ENCODE measurements around the gene JPT1.

JPT1 gene

GRCh38 chr17:75102385-75102821 is 51.9 kb downstream of the JPT1 start:
- peak; percentile 73 for DNase-seq

- no peak for DNase-seq
Measured at GRCh38 chr17:75099881-75100595, 54.3 kb downstream of the JPT1 start.

GRCh38 chr17:75098861-75099260 is 55.5 kb downstream of the JPT1 start:
- no peak for DNase-seq

- no peak for DNase-seq
Measured at GRCh38 chr17:75097865-75098264, 56.4 kb downstream of the JPT1 start.

- DNase-seq: peak; percentile 83
Measured at GRCh38 chr17:75096082-75096625, 58.2 kb downstream of the JPT1 start.

GRCh38 chr17:75094871-75095399 is 59.4 kb downstream of the JPT1 start:
- DNase-seq: no peak

GRCh38 chr17:75093548-75094158 is 60.7 kb downstream of the JPT1 start:
- no peak for DNase-seq

- DNase-seq: no peak
Measured at GRCh38 chr17:75091855-75092327, 62.4 kb downstream of the JPT1 start.

- DNase-seq: no peak
Measured at GRCh38 chr17:75090871-75091854, 63.1 kb downstream of the JPT1 start.

GRCh38 chr17:75088465-75089417 is 65.6 kb downstream of the JPT1 start:
- DNase-seq: no peak

GRCh38 chr17:75087558-75088453 is 66.5 kb downstream of the JPT1 start, which contains the start of gene SLC16A5:
Gene SLC16A5, plus strand, starts transcription at chr17:75087954. Its CDS starts 5,683 bp downstream, at chr17:75093637.
- DNase-seq: peak; percentile 75

- DNase-seq: no peak
Measured at GRCh38 chr17:75087182-75087557, 67.1 kb downstream of the JPT1 start.

- DNase-seq: no peak
Measured at GRCh38 chr17:75086496-75087181, 67.7 kb downstream of the JPT1 start.

All from GDM1 (cell line).